GM08714 (cell line): ENCODE results near the gene RAB6B.

Experiments used
- H3K4me3 ChIP-seq: fragments of 200-500 bp; sonication (Bioruptor generic); 2 replicates; pipeline ENCODE4 v1.5.1; 2014; ENCODE audit warnings: mild to moderate bottlenecking, low read length, inconsistent platforms
- ZNF274 ChIP-seq: IDR thresholded peaks from 2 replicates; pipeline ENCODE4 v1.6.1; 2012; ENCODE audit warnings: mild to moderate bottlenecking, low read depth, low read length

The RAB6B gene

DNA sequence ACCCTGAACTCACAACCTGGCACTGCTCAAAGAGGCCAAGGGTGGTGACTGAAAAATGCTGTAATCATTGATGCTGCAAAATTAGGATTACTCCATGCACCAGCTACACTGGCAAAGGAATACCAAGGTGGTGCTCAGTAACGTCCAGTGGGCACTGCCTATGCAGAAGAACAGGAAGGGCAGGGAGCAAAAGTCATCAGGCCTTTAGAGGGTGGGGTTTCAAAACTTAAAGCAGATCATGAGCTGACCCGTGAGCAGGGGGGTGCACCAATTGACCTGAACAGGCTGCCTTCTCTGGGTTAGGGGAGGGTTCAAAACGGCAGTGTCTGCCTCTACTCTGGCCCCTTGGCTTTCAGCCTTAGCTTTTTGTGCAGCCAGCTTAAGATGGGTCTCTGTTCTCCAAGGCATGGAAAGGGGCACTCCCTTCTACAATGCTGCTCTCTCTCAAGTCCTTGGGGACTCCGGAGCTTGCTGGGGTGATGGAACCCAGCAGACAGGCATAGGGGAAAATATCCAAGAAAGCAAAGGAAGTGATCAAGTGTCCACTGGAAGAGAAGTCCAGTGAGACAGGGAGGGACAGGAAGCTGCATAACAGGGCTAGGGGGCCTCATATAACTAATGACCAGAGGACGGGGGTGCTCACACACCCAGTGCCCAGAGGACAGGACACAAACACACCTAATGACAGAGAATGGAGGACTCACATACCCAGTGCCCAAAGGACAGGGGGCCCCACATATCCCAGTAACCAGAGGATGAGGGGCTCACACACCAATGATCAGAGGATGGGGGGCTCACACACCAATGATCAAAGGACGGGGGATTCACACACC, 11.4 kb downstream of the RAB6B start:
- no peak for TF ChIP-seq ZNF274
- H3K4me3 ChIP-seq: no peak overlapping the region

DNA sequence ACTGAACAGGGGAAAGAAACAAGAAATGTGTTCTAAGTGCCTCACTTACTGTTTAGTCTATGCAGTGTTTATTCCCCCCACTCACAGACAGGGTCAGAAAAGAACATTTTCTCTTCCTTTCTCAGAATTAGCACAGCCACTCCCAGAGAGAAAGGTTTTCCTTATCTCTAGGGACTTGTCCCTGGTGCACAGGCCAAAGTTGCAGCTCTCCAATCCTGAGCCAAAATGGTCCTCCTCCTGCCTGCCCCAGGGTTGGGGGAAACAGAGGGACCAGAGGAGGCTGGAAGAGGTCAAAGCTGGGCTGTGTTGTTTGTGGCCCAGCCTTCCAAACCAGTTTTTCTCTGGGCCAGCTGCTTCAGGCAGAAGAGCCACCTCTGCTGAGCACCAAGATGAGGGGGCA, 12.0 kb downstream of the RAB6B start:
- no peak overlapping the region for H3K4me3 ChIP-seq
- no peak for TF ChIP-seq ZNF274

DNA sequence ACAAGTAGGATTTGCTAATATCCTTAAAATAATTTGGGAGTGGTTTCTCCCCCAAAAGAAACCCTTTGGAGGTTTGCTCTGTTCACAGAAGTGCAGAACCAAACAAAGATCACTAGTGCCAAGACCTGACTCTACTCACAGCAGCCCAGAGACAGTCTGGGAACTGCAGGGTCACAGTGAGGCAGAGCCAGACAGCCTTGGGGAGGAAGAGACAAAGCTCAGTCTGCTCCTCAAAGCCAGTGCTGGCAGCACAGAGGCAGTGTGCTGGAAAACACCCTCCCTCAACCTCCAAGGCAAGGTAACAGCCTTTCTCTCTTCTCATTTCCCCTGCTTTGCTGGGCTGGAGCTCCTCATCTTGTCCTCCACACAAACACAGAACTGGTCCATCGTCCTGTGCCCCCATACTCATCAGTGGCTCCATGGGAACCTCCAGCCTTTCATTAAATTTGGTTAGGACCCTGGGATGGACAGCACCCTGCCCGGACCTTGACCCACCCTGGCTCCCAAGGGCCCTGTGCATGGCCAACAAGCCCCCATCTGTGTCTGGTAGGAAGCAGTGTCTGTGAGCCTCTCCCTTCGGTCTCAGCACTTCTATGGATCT, 12.6 kb downstream of the RAB6B start:
- no peak overlapping the region for H3K4me3 ChIP-seq
- TF ChIP-seq ZNF274: no peak

DNA sequence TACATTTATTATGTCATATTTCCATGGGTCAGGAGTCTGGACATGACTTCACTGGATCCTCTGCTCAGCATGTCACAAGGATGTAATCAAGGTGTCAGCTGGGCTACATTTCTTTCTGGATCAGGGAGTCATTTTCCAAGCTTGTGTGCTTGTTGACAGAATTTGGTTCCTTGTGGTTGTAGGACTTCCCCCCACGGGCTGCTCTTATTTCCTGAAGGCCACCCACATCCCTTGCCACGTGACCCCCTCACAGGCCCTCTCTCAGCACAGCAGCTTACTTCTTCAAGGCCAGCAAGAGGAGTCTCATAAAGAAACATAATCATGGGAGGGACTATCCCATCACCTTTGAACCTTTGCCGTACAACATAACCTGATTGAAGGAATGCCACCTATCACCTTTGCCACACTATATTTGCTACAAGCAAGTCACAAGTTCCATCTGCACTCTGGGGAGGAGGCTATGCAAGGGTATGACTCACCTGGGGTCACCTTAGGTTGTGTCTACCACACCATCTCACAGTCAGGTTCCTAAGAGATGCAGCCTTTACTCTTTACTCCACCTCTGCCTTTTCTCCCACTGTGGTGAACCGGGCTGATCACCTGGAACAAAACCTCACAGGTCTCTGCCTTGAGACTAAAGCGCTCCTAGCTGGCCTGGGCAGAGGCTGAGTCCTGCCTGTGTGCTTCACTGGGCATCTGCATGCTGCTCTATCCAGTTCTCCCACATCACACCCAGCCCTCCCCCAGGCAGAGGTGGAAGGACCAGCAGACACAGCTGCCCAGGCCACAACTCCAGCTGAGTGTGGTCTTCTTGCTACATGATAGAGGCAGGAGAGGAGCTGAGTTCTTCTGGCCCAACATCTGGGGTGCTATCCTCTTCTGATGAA, 13.5 kb downstream of the RAB6B start:
- H3K4me3 ChIP-seq: no peak overlapping the region
- TF ChIP-seq ZNF274: no peak

DNA sequence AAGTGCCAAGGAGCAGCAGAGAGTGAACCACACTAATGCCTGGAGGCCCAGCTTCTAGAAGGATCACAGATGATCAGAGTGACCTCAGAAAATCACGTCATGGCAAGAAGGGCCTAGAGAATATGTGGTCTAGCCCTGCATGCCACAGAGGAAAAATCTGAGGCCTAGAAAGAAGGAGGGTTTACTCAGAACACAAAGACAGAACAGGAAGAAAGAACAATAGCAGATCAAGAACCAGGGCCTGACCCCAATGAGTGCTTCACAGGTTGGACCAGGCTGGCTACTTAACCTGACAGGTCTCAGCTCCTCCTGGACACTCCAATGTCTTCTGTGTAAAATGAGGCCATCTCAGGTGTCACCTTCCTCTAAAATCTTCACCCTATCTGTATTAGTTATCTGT, 14.2 kb downstream of the RAB6B start:
- H3K4me3 ChIP-seq: no peak overlapping the region
- TF ChIP-seq ZNF274: no peak

DNA sequence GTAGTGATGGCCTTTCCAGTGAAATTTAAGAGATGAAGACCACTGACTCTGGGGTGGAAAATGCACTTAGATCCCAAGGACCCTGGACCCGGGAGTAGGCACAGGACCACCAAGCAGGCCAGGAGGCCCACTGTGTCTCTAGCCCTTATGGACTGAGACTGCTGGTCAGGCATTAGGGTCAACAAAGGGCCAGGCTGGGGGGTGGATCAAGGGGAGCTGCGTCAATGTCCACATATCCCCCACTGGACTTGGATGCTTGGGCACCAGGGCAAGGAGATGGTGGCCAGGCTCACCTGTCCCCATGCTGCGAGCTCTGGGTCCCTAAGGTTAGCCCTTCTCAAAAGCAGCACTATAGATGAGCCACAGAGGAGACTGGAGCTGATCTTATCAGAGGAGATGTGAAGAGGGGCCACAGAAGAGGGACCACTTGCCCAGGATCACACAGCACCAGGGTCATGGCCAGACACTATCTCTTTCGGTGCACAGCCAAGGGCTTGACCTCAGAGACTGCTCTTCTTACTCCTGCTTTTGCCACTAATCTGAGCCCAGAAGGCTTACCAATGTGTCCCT, 14.7 kb downstream of the RAB6B start:
- no peak overlapping the region for H3K4me3 ChIP-seq
- TF ChIP-seq ZNF274: no peak

DNA sequence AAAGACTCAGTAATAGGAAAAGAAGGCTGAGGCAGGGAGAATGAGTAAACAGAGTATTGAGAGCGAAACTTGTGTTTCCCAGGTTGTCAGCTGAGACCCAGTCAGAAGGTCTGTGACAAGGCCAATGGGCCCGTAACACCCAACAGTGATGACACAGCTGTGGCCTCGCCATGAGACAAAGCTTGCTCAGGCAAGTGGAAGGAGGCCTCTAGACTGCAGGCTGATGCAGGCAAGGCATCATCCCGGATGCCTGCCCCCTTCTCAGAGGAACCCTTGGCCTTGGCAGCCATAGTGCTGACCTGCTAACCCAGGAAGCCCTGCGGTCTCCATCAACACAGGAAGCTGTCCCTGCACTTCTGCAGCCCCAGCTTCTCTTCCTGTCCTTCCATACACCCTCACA, 15.4 kb downstream of the RAB6B start:
- TF ChIP-seq ZNF274: no peak
- no peak overlapping the region for H3K4me3 ChIP-seq

DNA sequence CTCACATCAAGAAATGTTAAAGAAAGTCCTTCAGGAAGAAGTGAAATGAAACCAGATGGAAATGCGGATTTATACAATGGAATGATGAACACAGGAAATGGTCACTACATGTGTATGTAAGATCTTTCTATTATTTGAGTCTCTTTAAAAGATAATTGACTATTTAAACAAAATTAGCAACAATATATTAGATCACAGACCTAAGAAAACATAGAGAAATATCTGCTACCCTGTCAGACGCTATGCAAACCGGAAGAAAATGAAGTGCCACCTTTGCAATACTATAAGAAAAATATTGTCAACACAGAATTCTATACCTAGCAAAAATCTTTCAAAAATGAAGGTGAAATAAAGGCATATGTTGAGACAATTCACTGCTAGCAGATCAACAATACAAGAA, 17.2 kb downstream of the RAB6B start:
- TF ChIP-seq ZNF274: no peak
- H3K4me3 ChIP-seq: no peak overlapping the region

DNA sequence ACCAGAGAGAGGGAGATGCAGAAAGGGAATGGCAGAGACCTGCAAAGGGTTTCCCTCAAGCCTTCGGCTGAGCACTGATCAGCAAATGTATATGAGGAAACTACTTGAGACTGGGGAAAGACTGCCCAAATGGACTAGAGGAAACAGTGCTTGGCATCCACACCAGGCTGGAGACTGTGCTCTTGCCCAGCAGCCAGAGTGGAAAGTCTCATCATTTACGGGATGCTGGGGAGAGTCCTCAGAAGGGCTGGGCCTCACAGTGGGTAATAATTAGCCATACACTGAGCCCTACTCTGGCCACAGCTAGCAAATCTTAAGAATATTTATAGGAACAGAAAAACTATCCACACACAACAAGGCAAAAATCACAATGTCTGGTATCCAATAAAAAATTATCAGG, 18.5 kb downstream of the RAB6B start:
- H3K4me3 ChIP-seq: no peak overlapping the region
- TF ChIP-seq ZNF274: no peak

DNA sequence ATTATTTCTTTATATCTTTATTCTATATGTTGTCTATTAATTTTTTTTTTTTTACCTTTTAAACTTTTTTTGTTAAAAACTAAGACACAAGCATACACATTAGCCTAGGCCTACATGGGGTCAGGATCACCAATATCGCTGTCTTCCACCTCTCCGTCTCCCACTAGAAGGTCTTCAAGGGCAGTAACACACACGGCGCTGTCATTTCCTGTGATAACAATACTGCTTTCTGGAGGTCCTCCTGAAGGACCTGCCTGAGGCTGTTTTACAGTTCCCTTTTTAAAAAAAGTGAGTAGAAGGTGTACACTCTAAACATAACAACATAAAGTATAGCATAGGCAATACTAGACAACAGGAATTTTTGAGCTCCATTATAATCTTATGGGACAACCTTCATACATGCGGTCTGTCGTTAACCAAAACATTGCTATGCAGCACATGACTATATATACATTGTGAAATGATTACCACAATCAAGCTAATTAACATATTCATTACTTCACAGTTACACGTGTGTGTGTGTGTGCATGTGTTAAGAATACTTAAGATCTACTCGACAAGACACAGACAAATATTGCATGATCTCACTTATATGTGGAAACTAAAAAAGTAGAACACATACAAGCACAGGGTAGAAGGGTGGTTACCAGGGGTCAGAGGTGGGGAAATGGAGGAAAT, 20.8 kb downstream of the RAB6B start:
- no peak for TF ChIP-seq ZNF274
- no peak overlapping the region for H3K4me3 ChIP-seq

DNA sequence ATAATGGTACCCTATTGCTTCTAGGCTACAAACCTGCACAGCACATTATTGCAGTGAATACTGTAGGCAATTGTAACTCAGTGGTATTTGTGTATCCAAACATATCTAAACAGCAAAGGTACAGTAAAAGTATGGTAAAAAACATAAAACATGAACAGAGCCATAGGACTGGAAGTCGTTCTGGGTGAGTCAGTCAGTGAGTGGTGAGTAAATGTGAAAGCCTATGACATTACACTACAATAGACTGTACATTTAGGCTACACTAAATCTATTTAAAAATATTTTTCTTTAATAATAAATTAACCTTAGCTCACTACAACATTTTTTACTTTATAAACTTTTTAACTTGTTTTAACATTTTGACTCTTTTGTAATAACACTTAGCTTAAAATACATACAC, 21.3 kb downstream of the RAB6B start:
- TF ChIP-seq ZNF274: no peak
- no peak overlapping the region for H3K4me3 ChIP-seq

DNA sequence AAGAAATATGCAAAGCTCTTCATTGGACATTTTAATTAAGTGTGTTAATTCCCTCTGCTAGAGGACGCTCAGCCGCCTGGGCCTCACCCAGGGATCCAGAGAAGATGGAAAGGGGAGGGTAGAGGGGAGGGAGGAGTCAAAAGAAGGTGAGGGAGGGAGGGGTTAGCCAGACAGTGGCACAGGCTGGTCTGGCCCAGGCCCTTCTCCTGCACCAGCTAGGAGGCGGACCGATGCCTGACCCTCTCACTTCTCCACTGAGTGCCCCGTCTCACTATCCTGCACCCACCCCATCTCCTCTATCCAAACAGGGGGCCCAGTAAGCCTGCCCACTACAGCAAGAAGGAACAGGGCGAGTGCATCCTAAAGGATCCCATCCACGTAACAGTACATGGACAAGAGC, 22.9 kb downstream of the RAB6B start:
- TF ChIP-seq ZNF274: no peak
- no peak overlapping the region for H3K4me3 ChIP-seq

DNA sequence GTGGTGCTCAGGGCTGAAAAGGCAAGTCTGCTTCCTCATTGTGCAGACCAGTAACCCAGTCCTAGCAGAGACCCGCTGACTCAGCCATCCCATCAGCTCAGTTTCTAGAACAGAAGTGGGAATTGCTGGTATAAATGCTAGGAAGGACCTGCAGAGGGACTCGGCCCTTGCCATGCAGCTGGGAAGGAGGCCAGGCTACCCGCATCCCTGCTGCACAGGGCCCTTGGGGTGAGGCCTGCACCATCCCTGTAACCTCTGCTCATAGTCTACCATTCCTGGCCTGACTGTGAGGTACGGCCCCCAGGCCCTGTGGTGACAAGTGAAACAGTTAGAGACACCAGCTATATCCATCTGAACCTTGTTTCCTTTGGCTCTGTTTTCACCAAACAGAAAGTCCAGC, 23.5 kb downstream of the RAB6B start:
- no peak for TF ChIP-seq ZNF274

More for the DNA sequence above, 23.5 kb downstream of the RAB6B start:
- no peak overlapping the region for H3K4me3 ChIP-seq
